ENCODE results near the gene ANAPC13.

DNA sequence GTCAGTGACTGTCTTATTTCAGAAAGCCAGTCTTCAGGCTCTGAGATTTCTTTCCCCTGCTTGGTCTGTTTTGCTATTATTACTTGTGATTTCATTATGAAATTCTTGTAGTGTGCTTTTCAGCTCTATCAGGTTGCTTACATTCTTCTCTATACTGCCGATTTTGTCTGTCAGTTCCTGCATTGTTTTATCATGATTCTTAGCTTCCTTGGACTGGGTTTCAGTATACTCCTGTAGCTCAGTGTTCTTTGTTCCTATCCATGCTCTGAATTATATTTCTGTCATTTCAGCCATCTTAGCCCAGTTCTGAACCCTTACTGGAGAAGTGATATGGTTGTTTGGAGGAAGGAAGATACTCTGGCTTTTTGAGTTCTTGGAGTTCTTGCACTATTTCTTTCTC lies 40.5 kb upstream of the ANAPC13 start:
- TF ChIP-seq, protein P1, sequence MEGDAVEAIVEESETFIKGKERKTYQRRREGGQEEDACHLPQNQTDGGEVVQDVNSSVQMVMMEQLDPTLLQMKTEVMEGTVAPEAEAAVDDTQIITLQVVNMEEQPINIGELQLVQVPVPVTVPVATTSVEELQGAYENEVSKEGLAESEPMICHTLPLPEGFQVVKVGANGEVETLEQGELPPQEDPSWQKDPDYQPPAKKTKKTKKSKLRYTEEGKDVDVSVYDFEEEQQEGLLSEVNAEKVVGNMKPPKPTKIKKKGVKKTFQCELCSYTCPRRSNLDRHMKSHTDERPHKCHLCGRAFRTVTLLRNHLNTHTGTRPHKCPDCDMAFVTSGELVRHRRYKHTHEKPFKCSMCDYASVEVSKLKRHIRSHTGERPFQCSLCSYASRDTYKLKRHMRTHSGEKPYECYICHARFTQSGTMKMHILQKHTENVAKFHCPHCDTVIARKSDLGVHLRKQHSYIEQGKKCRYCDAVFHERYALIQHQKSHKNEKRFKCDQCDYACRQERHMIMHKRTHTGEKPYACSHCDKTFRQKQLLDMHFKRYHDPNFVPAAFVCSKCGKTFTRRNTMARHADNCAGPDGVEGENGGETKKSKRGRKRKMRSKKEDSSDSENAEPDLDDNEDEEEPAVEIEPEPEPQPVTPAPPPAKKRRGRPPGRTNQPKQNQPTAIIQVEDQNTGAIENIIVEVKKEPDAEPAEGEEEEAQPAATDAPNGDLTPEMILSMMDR (optimal IDR thresholded peaks at IDR 0.05 in 1 of 3, IDR thresholded peaks at IDR 0.05 in 1 of 3, conservative IDR thresholded peaks at IDR 0.05 in 1 of 3; ENCODE audit: extremely low read depth in 1 of 3, insufficient read depth in 2 of 3, low read length in 3 of 3): no peak
- TF ChIP-seq EZH2 (IDR thresholded peaks at IDR 0.05; ENCODE audit: low read length): no peak
